IMR-90 (cell line): ENCODE measurements around the gene WIPF1. TPM values are rescaled to one million over a fixed set of nuclear protein-coding genes. Genes with fewer than 3 reads are reported as not detected.

Experiments
- ATAC-seq: fragments of 200-7000 bp; cut with Tn5 transposase; 2 replicates; pipeline ENCODE4 v1.9.1; 2020; ENCODE audit warnings: low read depth, mild to moderate bottlenecking, moderate library complexity
- BruUV-seq: library from RNA; stranded (reverse); fragments of 400-500 nt; replicated peaks from 2 replicates; lab custom pipeline; 2021; lab: Mats Ljungman, UMichigan
- CTCF ChIA-PET: fragments of 300-600 bp; formaldehyde crosslinking; extraction: SDS; loops from one replicate; lab custom pipeline; 2021; ENCODE audit warnings: antibody characterized with exemption; lab: Yijun Ruan, JAX
- POLR2A ChIA-PET: fragments of 300-600 bp; sonication (Branson Sonifier 250); formaldehyde crosslinking; loops from one replicate; lab custom pipeline; 2022; ENCODE audit warnings: antibody characterized with exemption; ENCODE audit not compliant: unreplicated experiment; lab: Charles Lee
- DNase-seq: peaks from one replicate; pipeline ENCODE4 v3.0.0; 2013
- H2AFZ ChIP-seq: replicated peaks from 2 replicates; pipeline ENCODE3; 2013; ENCODE audit warnings: low read length, mild to moderate bottlenecking; ENCODE audit not compliant: poor library complexity
- H2AK5ac ChIP-seq: 2 replicates; pipeline ENCODE4 v1.6.1; 2013; ENCODE audit warnings: low read depth, low read length, inconsistent platforms
- H2AK9ac ChIP-seq: replicated peaks from 2 replicates; pipeline ENCODE3; 2013; ENCODE audit warnings: mild to moderate bottlenecking, low read depth, low read length, moderate library complexity; ENCODE audit not compliant: poor library complexity
- H2BK120ac ChIP-seq: 2 replicates; pipeline ENCODE4 v1.6.1; 2013; ENCODE audit warnings: low read depth, low read length, inconsistent platforms
- H2BK15ac ChIP-seq: 3 replicates; pipeline ENCODE4 v1.6.1; 2013; ENCODE audit warnings: low read depth, low read length, inconsistent platforms
- H2BK20ac ChIP-seq: 2 replicates; pipeline ENCODE4 v1.6.1; 2013; ENCODE audit warnings: low read depth, mild to moderate bottlenecking, inconsistent platforms, low read length, moderate library complexity
- H2BK5ac ChIP-seq: 2 replicates; pipeline ENCODE4 v1.6.1; 2013; ENCODE audit warnings: mild to moderate bottlenecking, low read depth, low read length, inconsistent platforms; ENCODE audit not compliant: poor library complexity, severe bottlenecking
- H3K14ac ChIP-seq: replicated peaks from 2 replicates; pipeline ENCODE4 v1.6.1; 2013; ENCODE audit warnings: low read depth, low read length, inconsistent platforms
- H3K18ac ChIP-seq: 2 replicates; pipeline ENCODE4 v1.6.1; 2013; ENCODE audit warnings: low read depth, low read length, control low read depth
- H3K23ac ChIP-seq: 2 replicates; pipeline ENCODE4 v1.6.1; 2013; ENCODE audit warnings: low read depth, low read length, inconsistent platforms
- H3K27ac ChIP-seq: 2 replicates; pipeline ENCODE4 v1.5.1; 2013; ENCODE audit warnings: mild to moderate bottlenecking, control low read depth, low read length; ENCODE audit not compliant: insufficient read depth
- H3K27me3 ChIP-seq: 2 replicates; pipeline ENCODE4 v1.6.1; 2013; ENCODE audit warnings: low read length; ENCODE audit not compliant: control insufficient read depth, insufficient read depth
- H3K36me3 ChIP-seq: 2 replicates; pipeline ENCODE4 v1.6.1; 2013; ENCODE audit warnings: low read length, mixed read lengths; ENCODE audit not compliant: control insufficient read depth, insufficient read depth
- H3K4ac ChIP-seq: 2 replicates; pipeline ENCODE4 v1.6.1; 2013; ENCODE audit warnings: low read depth, low read length, inconsistent platforms
- H3K4me1 ChIP-seq: 2 replicates; pipeline ENCODE4 v1.6.1; 2013; ENCODE audit warnings: low read length, mixed read lengths; ENCODE audit not compliant: control insufficient read depth, insufficient read depth
- H3K4me2 ChIP-seq: 2 replicates; pipeline ENCODE4 v1.6.1; 2013; ENCODE audit warnings: low read depth, mild to moderate bottlenecking, control low read depth, low read length, moderate library complexity
- H3K4me3 ChIP-seq: 2 replicates; pipeline ENCODE4 v1.5.1; 2013; ENCODE audit warnings: low read depth, mild to moderate bottlenecking, control low read depth, low read length, moderate library complexity; ENCODE audit not compliant: insufficient read depth
- H3K56ac ChIP-seq: 2 replicates; pipeline ENCODE4 v1.6.1; 2013; ENCODE audit warnings: low read length, inconsistent platforms; ENCODE audit not compliant: insufficient read depth; ENCODE audit errors: extremely low read depth
- H3K79me1 ChIP-seq, 2 experiments: 2 replicates each; pipeline ENCODE4 v1.6.1; 2013; ENCODE audit warnings: low read length in 2 of 2, inconsistent platforms in 1 of 2, low read depth in 1 of 2
- H3K9ac ChIP-seq: 2 replicates; pipeline ENCODE4 v1.6.1; 2013; ENCODE audit warnings: low read depth, low read length, control low read depth
- H3K9me1 ChIP-seq: 2 replicates; pipeline ENCODE4 v1.6.1; 2013; ENCODE audit warnings: low read length, inconsistent platforms; ENCODE audit not compliant: insufficient read depth
- H3K9me3 ChIP-seq: 2 replicates; pipeline ENCODE4 v1.6.1; 2013; ENCODE audit warnings: low read length; ENCODE audit not compliant: control insufficient read depth, insufficient read depth
- H4K20me1 ChIP-seq: 2 replicates; pipeline ENCODE4 v1.6.1; 2013; ENCODE audit warnings: low read length, inconsistent platforms; ENCODE audit not compliant: insufficient read depth
- H4K5ac ChIP-seq: 2 replicates; pipeline ENCODE4 v1.6.1; 2013; ENCODE audit warnings: mild to moderate bottlenecking, low read depth, low read length, control low read depth
- H4K8ac ChIP-seq, 2 experiments: 2 replicates each; pipeline ENCODE4 v1.6.1; 2013; ENCODE audit warnings: low read depth in 2 of 2, low read length in 2 of 2, control low read depth in 1 of 2, inconsistent platforms in 1 of 2
- H4K91ac ChIP-seq: 2 replicates; pipeline ENCODE4 v1.6.1; 2013; ENCODE audit warnings: low read depth, low read length, inconsistent platforms; ENCODE audit not compliant: insufficient read depth
- BHLHE40 ChIP-seq: fragments of 150-350 bp; IDR thresholded peaks from 2 replicates; pipeline ENCODE4 v1.6.1; 2016; ENCODE audit warnings: mild to moderate bottlenecking, low read depth, low read length
- CHD1 ChIP-seq: IDR thresholded peaks from 2 replicates; pipeline ENCODE4 v1.6.1; 2012; ENCODE audit warnings: low read depth, low read length, improper control_type of control experiment
- MAZ ChIP-seq: IDR thresholded peaks from 2 replicates; pipeline ENCODE4 v1.6.1; 2012; ENCODE audit warnings: low read depth, mild to moderate bottlenecking, low read length, improper control_type of control experiment, moderate library complexity, borderline replicate concordance
- POLR2A ChIP-seq: IDR thresholded peaks from 2 replicates; pipeline ENCODE4 v1.6.1; 2012; ENCODE audit warnings: mild to moderate bottlenecking, low read depth, low read length
- RFX5 ChIP-seq: IDR thresholded peaks from 2 replicates; pipeline ENCODE4 v1.8.0; 2012; ENCODE audit warnings: low read depth, mild to moderate bottlenecking, low read length, moderate library complexity
- WGBS, 2 experiments: methylation state at CpG; one replicate each; pipeline versions ENCODE4 v1.1.5 to v1.1.7; 2013; ENCODE audit warnings: missing lambda C conversion rate in 2 of 2; ENCODE audit not compliant: insufficient read length in 1 of 2; ENCODE audit errors: extremely low coverage in 2 of 2; 5-methylcytosine and 5-hydroxymethylcytosine counted together
- dilution Hi-C: fragments of 300-500 bp; cut with HindIII; formaldehyde crosslinking; loops from one replicate; pipeline ENCODE4 v1.14.3; 2018; ENCODE audit warnings: low sequenced_read_pairs; ENCODE audit not compliant: unreplicated experiment
- in situ Hi-C: fragments of 300-500 bp; cut with MboI; formaldehyde crosslinking; loops from 3 replicates; pipeline ENCODE4 v1.14.3; 2019; ENCODE audit warnings: low sequenced_read_pairs, inconsistent platforms, mixed read lengths
- intact Hi-C: fragments of 100-400 bp; cut with micrococcal nuclease; formaldehyde crosslinking; loops from 2 replicates; pipeline ENCODE4 v1.10.0; 2022
- polyA plus RNA-seq, 3 experiments: library from polyadenylated mRNA; depleted of rRNA; stranded (reverse); fragments of >200 nt; gene quantifications; 2 replicates each; pipeline ENCODE4 v1.2.3, GENCODE V29; 2012; ENCODE audit warnings: low replicate concordance in 1 of 3
- total RNA-seq: library from RNA; depleted of rRNA; stranded (reverse); fragments of >200 nt; gene quantifications from 2 replicates; pipeline ENCODE4 v1.2.3, GENCODE V29; 2012
- TF ChIP-seq, protein P1 (sequence below): fragments of 150-350 bp; IDR thresholded peaks from 2 replicates; pipeline ENCODE4 v1.6.1; 2017; ENCODE audit warnings: mild to moderate bottlenecking, antibody characterized with exemption, low read length, low read depth
- TF ChIP-seq, protein P2 (sequence below): fragments of 150-350 bp; IDR thresholded peaks from 2 replicates; pipeline ENCODE4 v1.6.1; 2016; ENCODE audit warnings: low read depth, mild to moderate bottlenecking, low read length, moderate library complexity, borderline replicate concordance

Gene WIPF1
- total and polyA plus RNA-seq, 2 of the 4 experiments (the other 2 are of a cell fraction): 2.7 to 13.5 TPM

DNA sequence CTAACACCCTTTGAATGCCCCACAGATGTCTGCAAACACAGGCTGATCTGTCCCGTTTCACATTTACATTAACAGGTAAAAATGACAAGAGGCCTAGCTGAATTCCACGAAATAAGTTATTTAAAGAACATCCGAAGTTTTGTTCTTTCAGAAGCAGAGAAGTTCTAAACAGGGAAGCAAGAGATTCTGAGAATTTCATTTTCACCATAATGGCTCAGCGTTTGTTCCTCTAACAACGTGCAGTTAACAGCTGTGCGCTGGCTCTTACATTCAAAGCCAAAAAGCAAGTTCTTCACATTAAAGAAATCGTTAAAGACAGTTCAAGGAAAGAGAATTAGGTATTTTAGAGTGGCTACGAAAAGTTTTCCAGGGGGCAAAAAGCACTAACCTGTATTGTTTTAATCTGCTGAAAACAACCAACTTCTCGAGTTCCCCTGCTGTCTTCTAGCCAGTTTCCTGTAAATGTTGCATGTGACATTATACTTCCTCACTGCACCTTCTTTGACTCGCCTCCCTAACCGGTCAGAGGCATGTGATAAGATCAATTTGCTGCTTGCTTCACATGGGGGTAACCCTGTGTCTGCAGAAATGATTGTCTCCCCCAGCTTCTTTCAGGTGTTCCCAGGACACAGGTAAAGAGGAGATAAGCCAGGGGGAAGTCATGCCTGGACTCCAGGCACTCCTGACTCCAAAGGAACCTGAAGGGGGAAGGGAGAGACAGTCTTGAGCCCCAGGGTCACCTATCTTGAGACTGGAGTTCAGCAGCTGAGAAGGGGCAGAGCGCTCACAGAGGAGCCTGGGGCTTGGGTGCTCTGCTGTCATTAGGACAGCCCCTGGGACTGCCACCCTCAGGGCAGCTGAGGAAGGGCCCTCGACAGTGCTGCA lies 36.8 kb upstream of the WIPF1 start:
- Histone ChIP-seq H3K18ac (no peak overlapping the region), H3K79me1 (peaks cover 3 to 28% of the 10 kb centered on the region in 2 experiments; a peak in 3 of 4 replicates), H3K27ac (no peak overlapping the region), H3K56ac (no peak overlapping the region), H2BK20ac (no peak overlapping the region), H3K4ac (no peak overlapping the region), H3K14ac (no peak overlapping the region), H4K20me1 (peaks cover 3% of the 10 kb centered on the region; the same call in 1 of the 2 replicates), H3K27me3 (no peaks in the 10 kb centered on the region), H3K9me3 (no peaks in the 10 kb centered on the region), H4K5ac (no peak overlapping the region), H3K4me3 (no peak overlapping the region), H3K23ac (no peak overlapping the region), H2AFZ (no peak overlapping the region), H3K9ac (no peak overlapping the region), H2BK15ac (no peak overlapping the region), H2BK5ac (no peak overlapping the region), H4K91ac (0 out of 2 replicates have a peak overlapping the region, but pooled peaks have one; percentile 9), H3K36me3 (no peaks in the 10 kb centered on the region), H3K4me2 (no peak overlapping the region), H2BK120ac (no peak overlapping the region), H3K4me1 (peaks cover 17% of the 10 kb centered on the region), H3K9me1 (peaks cover 14% of the 10 kb centered on the region), H2AK9ac (no peak overlapping the region), H2AK5ac (no peak overlapping the region; the same call in 1 of the 2 replicates), H4K8ac (no peak overlapping the region)
- intact Hi-C loops: no loop called here
- dilution Hi-C loops: no loop called here
- CTCF ChIA-PET: interaction anchor here (0.6 kb wide), 1 partner anchor 617 kb away, joined by 4 read pairs; no protein-coding TSS in a partner anchor
- ATAC-seq: no peak
- POLR2A ChIA-PET: no interaction called here
- BruUV-seq: no TSS peak
- 72% methylated on average over 3 of the region's 13 CpGs; no CpG with 5 or more reads in 1 of the 2 experiments for WGBS, 2 experiments
- in situ Hi-C loops: no loop called here
- no peak for TF ChIP-seq POLR2A
- no peak for TF ChIP-seq CHD1
- no peak for TF ChIP-seq MAZ
- TF ChIP-seq, protein P1, sequence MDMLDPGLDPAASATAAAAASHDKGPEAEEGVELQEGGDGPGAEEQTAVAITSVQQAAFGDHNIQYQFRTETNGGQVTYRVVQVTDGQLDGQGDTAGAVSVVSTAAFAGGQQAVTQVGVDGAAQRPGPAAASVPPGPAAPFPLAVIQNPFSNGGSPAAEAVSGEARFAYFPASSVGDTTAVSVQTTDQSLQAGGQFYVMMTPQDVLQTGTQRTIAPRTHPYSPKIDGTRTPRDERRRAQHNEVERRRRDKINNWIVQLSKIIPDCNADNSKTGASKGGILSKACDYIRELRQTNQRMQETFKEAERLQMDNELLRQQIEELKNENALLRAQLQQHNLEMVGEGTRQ: no peak
- TF ChIP-seq BHLHE40: no peak
- TF ChIP-seq RFX5: no peak
- TF ChIP-seq, protein P2, sequence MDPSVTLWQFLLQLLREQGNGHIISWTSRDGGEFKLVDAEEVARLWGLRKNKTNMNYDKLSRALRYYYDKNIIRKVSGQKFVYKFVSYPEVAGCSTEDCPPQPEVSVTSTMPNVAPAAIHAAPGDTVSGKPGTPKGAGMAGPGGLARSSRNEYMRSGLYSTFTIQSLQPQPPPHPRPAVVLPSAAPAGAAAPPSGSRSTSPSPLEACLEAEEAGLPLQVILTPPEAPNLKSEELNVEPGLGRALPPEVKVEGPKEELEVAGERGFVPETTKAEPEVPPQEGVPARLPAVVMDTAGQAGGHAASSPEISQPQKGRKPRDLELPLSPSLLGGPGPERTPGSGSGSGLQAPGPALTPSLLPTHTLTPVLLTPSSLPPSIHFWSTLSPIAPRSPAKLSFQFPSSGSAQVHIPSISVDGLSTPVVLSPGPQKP: no peak
- DNase-seq: peak; percentile 12
